Raji (cell line): Measurements from ENCODE around the gene BABAM2.

Experiments
- POLR2A ChIP-seq: IDR thresholded peaks from 2 replicates; pipeline ENCODE4 v1.6.1; 2011; ENCODE audit warnings: low read depth, low read length, control low read depth; ENCODE audit not compliant: insufficient read depth

BABAM2 gene

DNA sequence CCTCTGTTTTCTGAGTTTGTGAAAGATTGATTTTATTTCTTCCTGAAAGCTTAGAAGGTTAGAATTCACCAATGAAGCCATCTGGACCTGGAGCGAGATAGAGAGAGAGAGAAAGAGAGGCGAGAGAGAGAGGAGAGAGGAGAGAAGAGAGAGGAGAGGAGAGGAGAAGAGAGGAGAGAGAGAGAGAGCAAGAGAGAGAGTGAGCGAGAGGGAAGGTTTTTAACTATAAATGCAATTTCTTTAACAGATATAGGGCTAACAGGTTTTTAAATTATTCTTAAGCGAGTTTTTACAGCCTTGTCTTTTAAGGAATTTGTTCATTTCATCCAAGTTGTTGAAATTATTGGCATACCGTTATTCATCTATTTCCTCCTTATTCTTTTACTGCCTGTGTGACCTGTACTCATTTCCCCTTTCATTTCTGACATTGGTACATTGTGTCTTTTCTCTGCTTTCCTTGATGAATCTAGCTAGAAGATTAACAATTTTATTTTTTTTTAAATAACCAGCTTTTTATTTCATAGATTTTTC lies 56.1 kb downstream of the BABAM2 start:
- TF ChIP-seq POLR2A: no peak

DNA sequence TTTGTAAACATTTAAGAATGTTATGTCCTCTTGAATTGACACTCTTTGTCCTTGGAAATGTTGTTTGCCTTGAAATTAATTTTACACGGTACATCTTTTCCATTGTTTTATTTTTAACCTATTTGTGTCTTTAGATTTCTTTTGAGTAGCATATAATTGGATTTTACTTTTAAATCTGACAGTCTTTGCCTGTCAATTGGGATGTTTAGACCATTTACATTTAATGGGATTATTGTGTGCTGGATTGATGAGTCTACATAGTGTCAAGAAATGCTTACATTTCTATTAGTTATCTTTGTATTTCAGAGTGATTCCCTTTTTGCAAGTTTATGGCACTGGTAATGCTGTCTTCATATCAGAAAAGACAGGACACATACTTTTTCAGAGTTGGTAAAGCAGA lies 61.5 kb downstream of the BABAM2 start:
- no peak for TF ChIP-seq POLR2A

DNA sequence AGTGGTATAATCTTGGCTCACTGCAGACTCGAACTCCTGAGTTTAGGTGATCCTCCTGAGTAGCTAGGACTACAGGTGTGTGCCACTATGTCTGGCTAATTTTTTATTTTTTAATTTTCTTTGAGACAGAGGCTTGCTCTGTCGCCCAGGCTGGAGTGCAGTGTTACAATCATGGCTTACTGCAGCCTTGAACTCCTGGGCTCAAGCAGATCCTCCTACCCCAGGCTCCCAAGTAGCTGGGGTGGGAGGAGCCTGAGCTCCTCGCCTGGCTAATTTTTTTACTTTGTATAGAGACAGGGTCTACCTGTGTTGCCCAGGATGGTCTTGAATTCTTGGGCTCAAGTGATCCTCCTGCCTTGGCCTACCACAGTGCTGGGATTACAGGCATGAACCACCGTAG lies 62.5 kb downstream of the BABAM2 start:
- no peak for TF ChIP-seq POLR2A

DNA sequence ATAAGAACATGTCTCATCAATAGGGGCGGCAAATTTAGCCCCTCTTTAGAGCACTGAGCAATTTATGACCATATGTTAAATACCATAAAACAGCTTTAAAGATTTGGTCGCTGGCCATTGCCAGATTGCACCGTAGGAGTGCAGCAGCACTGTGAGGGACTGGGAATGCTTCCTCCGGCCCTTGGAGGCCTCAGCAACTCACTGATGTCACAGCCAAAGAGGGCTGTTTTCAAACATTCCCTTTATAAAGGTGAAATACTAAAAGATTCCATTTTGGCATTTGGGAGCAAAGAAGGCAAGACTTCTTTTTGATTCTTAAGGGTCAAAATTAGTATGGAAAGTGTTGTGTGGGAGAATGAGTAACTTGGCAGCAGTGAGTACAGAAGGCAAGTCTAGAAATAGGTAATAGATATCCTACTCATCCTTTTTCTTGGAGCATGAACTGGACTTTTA lies 63.7 kb downstream of the BABAM2 start:
- TF ChIP-seq POLR2A: no peak

DNA sequence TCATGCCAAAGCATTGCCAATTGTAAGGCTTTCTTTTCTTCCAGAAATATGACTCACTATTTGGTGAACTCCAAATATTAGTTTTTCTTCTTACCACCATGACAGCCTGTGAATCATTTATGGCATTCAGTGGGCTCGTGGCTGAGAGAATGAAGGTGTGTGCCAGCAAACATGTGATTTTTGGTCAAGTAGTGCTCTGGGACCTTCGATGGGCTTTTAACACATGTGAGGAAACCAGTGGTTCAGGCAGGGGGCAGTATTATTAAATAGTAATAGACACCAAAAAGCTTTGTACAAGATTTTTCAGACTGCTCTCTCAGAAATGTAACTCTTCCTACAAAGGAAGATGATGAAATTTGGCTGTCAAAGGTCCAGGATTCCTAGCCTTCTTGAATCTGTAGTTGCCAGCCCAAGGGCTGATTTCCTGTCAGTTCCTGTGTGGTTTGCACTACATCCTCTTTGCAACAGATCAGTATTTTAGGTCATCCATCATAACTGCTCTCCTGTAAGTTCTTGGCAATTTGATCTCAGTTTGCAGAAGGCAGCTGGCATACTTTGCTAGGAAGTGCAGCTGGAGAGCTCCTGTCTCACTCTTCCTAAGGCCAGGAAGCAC lies 64.3 kb downstream of the BABAM2 start:
- no peak for TF ChIP-seq POLR2A

DNA sequence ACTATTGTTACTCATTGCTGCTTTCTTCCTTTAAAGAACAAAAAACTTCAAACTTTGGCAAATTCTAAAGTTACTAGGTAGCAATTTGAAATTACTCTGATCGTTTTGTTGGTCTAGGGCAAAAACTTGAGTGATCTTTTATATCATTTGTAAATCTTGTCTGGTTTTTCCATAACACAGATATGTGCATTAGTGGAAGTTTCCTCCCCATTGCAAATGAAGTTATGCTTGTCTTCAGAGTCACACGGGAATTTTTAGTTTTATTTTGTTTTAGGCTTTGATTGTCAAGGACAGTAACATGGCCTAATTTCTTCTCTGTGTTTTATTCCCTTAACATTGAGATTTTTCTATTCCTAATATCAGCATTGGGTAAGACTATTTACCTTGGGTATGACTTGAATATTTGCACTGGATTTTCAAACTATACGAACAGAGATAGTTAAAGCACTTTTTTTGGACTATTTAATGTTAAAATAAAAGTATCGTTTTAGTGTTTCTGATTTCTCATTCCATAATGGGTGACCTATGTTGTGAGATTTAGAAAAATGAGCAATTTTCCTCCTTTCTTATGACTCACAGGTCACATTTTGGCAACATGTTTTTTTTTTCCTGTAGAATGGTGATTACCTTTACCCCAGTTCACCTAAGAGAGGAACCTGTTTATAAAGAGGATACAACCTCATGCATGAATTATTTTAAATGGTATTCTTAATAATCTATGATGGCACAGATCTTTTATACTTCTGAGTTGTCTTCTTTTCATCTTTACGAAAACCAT lies 65.0 kb downstream of the BABAM2 start:
- TF ChIP-seq POLR2A: no peak

DNA sequence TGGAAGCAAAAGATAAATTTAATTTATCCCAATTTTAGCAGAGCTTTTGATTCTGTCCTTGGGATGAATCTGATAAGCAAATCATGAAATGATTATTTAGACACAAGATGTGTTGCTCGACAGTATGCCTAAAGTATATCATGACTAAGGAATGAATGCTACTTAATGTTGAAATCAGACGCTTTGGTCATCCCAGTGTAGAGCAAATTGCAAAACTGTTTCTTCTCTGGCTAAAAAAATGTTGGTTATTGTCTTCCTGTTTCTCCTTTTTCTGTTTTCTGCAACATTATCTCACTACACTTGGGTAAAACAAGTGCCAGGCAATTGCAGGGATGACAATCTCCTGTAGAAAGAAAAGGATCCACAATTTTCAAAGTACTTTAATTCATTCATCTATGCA lies 66.4 kb downstream of the BABAM2 start:
- no peak for TF ChIP-seq POLR2A

DNA sequence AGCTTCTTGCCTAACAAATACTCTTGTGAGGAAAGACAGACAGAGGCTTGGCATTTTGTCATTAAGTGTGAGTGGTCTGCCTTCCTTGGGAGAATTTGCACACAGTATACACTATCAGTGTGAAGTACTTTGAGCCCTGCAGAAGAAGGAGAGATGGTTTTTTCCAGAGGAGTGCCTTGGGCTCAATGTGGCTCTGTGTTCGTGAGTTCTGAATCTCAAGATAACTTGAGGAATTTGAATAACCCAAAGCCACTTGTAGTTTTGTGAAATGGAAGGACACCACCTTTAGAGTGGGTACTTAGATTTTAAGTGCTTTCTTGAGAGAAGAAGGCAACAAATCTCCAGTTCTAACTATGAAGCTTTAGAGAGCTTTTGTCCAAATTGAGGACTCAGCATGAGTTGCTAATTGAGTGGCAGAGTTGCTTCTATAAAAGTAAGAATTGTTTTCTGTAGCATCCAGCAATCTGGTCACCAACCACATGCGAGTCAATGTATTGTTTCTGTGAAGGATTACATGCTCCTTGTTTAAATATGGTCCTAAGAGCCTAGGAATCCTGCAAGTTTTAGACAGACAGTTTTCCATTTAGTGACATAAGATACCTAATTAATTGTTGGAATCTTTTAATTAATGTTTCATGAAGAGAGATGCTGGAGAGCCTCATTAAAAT lies 68.3 kb downstream of the BABAM2 start:
- TF ChIP-seq POLR2A: no peak

DNA sequence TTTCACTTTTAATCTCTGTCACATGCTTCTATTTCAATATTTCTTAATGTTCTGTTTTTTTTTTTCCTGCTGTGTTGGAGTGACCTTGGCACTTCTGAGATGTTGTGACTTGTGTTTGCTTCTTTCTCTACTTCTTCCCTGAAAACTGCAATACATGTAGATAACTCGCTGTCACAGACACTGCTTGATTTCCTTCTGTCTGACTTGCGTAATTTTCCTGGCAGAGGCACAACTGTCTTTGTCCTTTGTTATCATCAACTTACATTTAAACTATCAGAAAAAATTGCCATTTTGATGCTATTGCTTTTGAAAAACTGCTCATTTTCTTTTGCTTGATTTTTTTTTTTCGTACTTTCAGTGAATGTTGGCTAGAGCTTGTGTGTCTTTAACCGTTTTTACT lies 69.0 kb downstream of the BABAM2 start:
- TF ChIP-seq POLR2A: no peak

DNA sequence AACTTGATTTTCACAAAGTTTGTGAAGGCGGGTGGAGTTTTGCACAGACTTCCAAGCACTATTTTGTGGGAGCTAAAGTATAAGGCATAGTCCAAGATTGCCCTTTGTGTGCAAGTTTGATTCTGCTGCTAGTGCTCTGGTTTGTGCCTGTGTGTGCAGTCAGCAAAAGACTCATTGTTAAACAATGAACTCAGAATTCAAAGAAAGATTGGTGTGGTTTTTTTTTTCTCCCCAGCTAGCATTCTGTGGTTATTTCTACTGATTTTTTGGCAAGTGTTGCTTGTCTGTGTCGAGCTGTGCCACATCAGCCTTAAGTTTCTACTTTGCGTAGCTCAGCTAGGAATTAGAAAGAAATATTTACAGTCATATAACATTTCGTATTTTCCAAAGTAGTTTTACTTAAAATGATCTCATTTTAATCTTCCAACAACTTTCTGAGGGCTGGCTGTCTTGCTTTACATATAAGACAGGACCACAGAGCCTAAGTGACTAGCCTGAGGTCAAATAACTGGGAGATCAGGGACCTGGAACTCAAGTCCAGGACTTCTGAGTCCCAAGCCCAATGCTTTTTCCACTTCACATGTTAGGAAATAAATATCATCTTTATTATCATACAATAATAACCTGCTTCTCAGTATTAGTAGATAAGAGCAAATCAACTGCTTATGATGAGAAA lies 69.8 kb downstream of the BABAM2 start:
- TF ChIP-seq POLR2A: no peak

DNA sequence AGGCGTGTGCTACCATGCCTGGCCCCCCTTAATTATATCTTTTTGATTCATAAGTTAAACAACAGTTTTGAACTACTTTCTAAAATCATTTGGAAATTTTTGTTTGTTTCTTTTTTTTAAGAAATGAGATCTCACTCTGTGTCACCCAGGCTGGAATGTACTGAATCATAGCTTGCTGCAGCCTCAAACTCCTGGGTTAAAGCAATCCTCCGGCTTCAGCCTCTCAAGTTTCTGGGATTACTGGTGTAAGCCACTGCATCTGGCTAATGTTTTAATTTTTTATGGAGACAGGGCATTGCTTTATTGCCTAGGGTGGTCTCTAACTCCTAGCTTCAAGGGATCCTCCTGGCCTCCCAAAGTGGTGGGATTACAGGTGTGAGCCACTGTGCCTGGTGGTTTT lies 71.5 kb downstream of the BABAM2 start:
- no peak for TF ChIP-seq POLR2A

DNA sequence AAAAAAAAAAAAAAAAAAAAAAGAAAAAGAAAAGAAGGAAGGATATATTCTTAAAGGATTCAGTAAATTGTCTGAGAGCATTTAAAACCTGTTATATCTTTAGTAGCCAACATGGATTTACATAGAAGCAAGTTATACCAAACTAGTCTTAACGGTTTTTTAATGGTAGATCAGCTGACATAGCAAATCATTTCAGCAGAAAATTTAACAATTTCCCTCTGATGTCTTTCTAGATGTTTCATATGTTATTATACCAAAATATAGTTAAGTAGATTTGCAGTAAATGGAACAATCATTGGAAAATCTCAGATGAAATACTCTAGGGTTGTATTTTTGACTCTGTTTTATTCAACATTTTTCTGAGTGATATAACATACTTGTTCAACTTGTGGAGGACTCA lies 72.9 kb downstream of the BABAM2 start:
- no peak for TF ChIP-seq POLR2A

DNA sequence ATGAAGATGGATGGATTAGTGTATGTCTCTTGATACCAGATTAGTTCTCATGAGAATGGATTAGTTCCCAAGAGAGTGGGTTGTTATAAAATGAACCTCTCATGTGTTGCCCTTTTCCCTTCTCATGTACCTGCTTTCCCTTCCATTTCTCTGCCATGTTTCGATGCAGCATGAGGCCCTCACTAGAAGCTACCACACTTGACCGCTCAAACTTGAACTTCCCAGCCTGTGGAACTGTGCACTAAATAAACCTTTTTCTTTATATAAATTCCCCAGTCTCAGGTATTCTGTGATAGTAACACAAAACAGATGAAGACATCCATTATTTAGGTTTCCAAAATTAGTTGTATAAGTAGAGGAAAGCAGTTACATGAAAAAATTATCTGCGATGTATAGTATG lies 73.5 kb downstream of the BABAM2 start:
- TF ChIP-seq POLR2A: no peak

DNA sequence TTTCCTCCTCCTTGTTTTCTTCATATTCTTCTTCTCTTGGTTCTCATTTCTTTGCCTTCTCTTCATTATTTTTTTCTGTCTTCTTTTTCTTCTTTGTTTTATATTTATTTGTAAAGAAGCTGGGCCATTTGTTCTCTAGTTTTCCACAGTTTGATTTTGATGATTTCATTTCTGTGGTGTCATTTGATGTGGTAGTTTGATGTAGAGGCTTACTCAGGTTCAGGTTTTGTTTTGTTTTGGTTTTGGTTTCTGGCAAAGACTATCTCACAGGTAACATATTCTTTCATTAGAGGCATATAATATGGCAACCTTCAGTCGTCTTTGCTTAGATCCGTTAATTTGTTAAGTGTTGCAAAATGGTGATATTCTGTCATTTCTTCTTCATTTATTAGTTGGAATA lies 75.3 kb downstream of the BABAM2 start:
- no peak for TF ChIP-seq POLR2A

DNA sequence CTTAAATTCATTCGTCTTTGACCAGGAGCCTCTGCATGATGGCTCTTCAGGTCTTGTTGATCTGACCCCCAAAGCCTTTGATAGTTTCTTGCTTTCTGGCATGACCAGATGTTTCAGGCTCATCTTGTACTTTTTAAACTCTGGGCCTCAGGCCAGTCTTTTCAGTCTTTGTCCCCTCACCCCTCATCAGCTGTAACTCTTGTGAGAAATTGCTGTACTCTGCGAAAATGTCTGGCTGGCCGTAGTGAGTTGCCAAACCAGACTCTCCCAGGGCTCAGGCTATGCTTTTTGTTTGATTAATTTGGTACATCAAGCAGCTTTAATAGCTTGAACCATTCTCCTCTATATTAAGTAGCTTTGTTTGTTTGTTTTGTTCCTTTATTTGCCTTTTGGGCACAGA lies 75.9 kb downstream of the BABAM2 start:
- TF ChIP-seq POLR2A: no peak
